ENCODE measurements around the gene ZNF557. TPM values are rescaled to one million over a fixed set of nuclear protein-coding genes. Genes with fewer than 3 reads are reported as not detected.
A peak's percentile ranks its signal among the peaks of the same experiment; 100 is the strongest.
"Not testable (repeated sequence)": the region's sequence is repeated elsewhere in the genome, so short reads cannot be mapped to it uniquely, and the experiment has no call there.

The ZNF557 gene
- 1.9 TPM for polyA plus RNA-seq (2012; ENCODE audit: low read depth, missing spikeins)

GRCh38 chr19:7069042-7069903 is at the start of gene ZNF557:
ZNF557 (plus strand) TSS chr19:7069703; CDS start chr19:7075075, 5,372 bp downstream.
- FAIRE-seq = peak; percentile 97
- DNase-seq (ENCODE audit: insufficient read length, low spot score) = peak; percentile 86
- TF ChIP-seq POLR2A (IDR thresholded peaks at IDR 0.05; ENCODE audit: low read depth, low read length) (peak; percentile 94), SPI1 (IDR thresholded peaks at IDR 0.05; ENCODE audit: low read depth, low read length) (peak; percentile 21), POLR2AphosphoS5 (IDR thresholded peaks at IDR 0.05; ENCODE audit: low read depth, low read length) (peak; percentile 93), POU2F2 (IDR thresholded peaks at IDR 0.05; ENCODE audit: low read depth, low read length) (peak; percentile 49; the same call in 1 of the 2 replicates), TAF1 (IDR thresholded peaks at IDR 0.05; ENCODE audit: low read depth, low read length) (peak; percentile 88), PAX5 (IDR thresholded peaks at IDR 0.05; ENCODE audit: insufficient read depth, low read length, severe bottlenecking) (no peak)

- DNase-seq (ENCODE audit: insufficient read length, low spot score); FAIRE-seq: not testable (repeated sequence)
Observed at GRCh38 chr19:7021331-7021730, 48.2 kb upstream of the ZNF557 start, which contains the start of gene MBD3L2B. MBD3L2B (minus strand) TSS chr19:7021431; CDS start chr19:7021397, 34 bp downstream.

DNA sequence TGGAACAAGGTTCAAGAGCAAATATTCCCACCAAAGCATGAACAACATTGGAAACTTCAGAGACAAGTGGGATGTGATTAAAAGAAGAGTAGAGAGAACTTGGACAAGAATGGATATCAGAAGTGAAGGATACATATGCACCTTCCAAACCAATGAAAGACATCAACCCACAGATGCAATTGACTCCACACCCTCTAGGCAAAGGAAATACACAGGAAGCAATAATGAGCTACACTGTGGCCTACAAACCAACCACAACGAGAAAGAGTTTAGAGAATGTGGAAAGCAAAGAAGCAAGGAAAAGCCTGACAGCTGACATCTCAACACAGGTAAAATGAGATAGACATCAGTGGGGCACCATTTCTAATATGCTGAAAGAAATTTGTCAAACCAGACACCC is 40.7 kb upstream of the ZNF557 start:
- FAIRE-seq = not testable (repeated sequence)

GRCh38 chr19:7030278-7030677 is 39.2 kb upstream of the ZNF557 start, which contains the start of gene MBD3L5:
MBD3L5 (plus strand) TSS chr19:7030578; CDS start chr19:7030612, 34 bp downstream.
- FAIRE-seq = not testable (repeated sequence)

More for the DNA sequence above, 40.7 kb upstream of the ZNF557 start:
- not testable (repeated sequence) for DNase-seq (ENCODE audit: insufficient read length, low spot score)

DNA sequence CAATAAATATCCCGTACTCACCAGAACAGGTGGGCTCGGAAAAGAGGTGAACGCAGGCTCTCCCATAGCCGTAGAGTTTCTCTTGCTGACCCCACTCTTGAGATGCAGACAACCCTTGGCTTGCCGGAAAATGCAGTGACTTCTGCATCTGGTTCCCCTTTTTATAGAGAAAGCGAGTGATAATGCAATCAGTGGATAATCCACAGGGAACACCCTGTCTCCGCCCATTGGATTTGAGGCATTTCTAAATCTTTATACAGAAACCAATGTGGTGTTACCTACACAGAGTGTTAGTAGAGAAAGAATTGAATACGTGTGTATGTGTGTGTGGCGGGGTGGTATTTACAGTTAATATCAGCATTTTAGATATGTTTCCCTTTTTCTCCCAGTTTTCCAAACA is 29.4 kb upstream of the ZNF557 start, which contains the start of gene MBD3L4:
Gene MBD3L4 (minus strand): TSS at position 101 of the 400 bp plus-strand sequence. CDS start 35 bp downstream, at position 66.
- not testable (repeated sequence) for FAIRE-seq; DNase-seq (ENCODE audit: insufficient read length, low spot score)

More at GRCh38 chr19:7030278-7030677, 39.2 kb upstream of the ZNF557 start, which contains the start of gene MBD3L5:
- not testable (repeated sequence) for DNase-seq (ENCODE audit: insufficient read length, low spot score)

- FAIRE-seq; DNase-seq (ENCODE audit: insufficient read length, low spot score): not testable (repeated sequence)
Observed at GRCh38 chr19:7041563-7041962, 27.9 kb upstream of the ZNF557 start.

GRCh38 chr19:7049021-7049420 is 20.5 kb upstream of the ZNF557 start, which contains the start of gene MBD3L2:
MBD3L2 (plus strand) TSS chr19:7049321; CDS start chr19:7049374, 53 bp downstream.
- not testable (repeated sequence) for DNase-seq (ENCODE audit: insufficient read length, low spot score); FAIRE-seq

DNA sequence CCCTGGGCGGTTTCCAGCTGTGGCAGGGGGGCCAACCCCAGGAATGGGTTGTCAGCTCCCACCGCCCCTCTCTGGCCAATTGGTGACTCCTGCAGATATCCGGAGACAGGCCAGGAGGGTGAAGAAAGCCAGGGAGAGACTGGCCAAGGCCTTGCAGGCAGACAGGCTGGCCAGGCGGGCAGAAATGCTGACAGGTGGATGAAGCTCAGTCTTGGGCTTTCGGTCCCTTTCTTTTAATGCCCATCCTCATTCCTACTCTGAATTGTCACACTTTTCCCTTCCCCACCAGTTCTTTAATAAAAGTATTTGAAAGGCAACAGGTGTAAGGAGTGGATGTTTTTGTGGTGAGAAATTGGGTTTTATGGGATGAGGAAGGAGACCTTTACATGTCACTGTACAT is 18.1 kb upstream of the ZNF557 start:
- FAIRE-seq; DNase-seq (ENCODE audit: insufficient read length, low spot score): not testable (repeated sequence)

DNA sequence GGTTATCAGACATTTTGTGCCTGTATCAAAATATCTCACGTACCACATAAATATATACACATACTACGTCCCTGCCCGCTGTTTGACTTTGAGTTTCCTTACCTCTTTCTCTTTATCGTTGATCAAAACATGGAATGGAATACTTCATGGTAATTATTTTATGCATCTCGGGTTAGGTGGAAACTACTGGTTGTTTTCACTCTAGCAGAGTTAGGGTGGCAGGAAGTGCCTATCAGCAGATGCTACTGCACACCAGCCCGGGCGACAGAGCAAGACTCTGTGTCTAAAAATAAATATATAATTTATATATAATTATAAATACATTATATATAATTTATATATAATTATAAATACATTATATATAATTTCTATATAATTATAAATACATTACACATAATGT is 16.6 kb upstream of the ZNF557 start:
- not testable (repeated sequence) for DNase-seq (ENCODE audit: insufficient read length, low spot score); FAIRE-seq

- FAIRE-seq = not testable (repeated sequence)
Observed at GRCh38 chr19:7054635-7055368, 14.7 kb upstream of the ZNF557 start.

DNA sequence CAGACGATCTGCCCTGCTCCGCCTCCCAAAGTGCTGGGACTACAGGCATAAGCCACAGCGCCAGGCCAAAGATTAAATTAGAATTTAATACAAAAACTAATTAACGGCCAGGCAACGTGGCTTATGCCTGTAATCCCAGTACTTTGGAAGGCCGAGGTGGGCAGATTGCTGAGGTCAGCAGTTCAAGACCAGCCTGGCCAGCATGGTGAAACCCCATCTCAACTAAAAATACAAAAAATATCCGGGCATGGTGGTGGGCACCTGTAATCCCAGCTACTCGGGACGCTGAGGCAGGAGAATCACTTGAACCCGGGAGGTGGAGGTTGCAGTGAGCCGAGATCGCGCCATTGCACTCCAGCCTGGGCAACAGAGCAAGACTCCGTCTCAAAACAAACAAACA is 13.8 kb upstream of the ZNF557 start:
- DNase-seq (ENCODE audit: insufficient read length, low spot score) = not testable (repeated sequence)

More at GRCh38 chr19:7054635-7055368, 14.7 kb upstream of the ZNF557 start:
- DNase-seq (ENCODE audit: insufficient read length, low spot score) = not testable (repeated sequence)

DNA sequence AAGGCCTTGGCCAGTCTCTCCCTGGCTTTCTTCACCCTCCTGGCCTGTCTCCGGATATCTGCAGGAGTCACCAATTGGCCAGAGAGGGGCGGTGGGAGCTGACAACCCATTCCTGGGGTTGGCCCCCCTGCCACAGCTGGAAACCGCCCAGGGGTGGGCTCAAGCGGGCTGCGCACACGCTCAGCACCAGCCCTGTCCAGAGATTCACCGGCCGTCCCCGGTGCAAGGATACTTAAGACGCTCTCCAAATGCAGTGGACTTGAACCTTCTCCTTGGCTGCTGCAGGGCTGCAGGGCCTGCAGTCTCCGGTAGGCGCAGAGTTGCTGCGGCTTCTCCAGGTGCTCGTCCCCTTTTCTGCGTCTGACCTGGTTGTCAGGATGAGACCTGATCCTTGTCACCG is 13.1 kb upstream of the ZNF557 start:
- not testable (repeated sequence) for FAIRE-seq; DNase-seq (ENCODE audit: insufficient read length, low spot score)

More for the DNA sequence above, 13.8 kb upstream of the ZNF557 start:
- not testable (repeated sequence) for FAIRE-seq

DNA sequence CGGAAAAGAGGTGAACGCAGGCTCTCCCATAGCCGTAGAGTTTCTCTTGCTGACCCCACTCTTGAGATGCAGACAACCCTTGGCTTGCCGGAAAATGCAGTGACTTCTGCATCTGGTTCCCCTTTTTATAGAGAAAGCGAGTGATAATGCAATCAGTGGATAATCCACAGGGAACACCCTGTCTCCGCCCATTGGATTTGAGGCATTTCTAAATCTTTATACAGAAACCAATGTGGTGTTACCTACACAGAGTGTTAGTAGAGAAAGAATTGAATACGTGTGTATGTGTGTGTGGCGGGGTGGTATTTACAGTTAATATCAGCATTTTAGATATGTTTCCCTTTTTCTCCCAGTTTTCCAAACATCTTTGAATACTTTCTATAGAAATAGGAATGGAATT is 10.9 kb upstream of the ZNF557 start, which contains the start of gene MBD3L3:
Gene MBD3L3 (minus strand): TSS at position 101 of the 400 bp plus-strand sequence. CDS start 71 bp downstream, at position 30.
- not testable (repeated sequence) for FAIRE-seq

GRCh38 chr19:7059977-7060376 is 9.5 kb upstream of the ZNF557 start:
- DNase-seq (ENCODE audit: insufficient read length, low spot score); FAIRE-seq: not testable (repeated sequence)

More for the DNA sequence above, 10.9 kb upstream of the ZNF557 start, which contains the start of gene MBD3L3:
- DNase-seq (ENCODE audit: insufficient read length, low spot score) = not testable (repeated sequence)
